ENCODE data around the gene TFIP11. TPM values are rescaled to one million over a fixed set of nuclear protein-coding genes. Genes with fewer than 3 reads are reported as not detected.

The TFIP11 gene
- total and polyA plus RNA-seq, 2 of the 8 experiments (the other 6 are each of a cell fraction or from before 2014, with no cell fraction given): 18.1 to 28.3 TPM

DNA sequence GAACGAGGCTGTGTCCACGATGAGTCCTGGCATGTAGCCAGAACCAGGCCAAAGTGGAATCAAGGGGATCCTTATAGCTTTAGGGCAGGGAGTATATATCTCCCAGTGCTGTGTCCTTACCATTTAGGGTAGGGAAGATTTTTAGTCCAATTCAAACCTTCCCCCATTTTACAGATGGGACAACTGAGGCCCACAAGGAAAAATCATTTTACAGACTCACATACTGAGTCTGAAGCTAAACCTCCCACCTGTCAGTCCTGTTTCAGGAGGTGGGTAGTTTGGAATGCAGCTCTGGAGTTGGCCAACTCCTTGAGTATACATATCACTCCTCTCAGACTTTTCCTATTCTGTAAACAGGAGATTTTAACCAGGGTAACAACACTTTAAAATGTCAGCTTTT lies 33.1 kb upstream of the TFIP11 start:
- POLR2A ChIA-PET (ENCODE audit: partially characterized antibody): interaction anchor here (0.7 to 2.0 kb wide), 5 partner anchors 11 to 31 kb away, joined by 3 to 7 read pairs (median 3); no protein-coding TSS in a partner anchor
- TF ChIP-seq NANOG (IDR thresholded peaks at IDR 0.05; ENCODE audit: insufficient read depth, low read depth, low read length, poor library complexity, severe bottlenecking) (no peak), RBBP5 (IDR thresholded peaks at IDR 0.05; ENCODE audit: borderline replicate concordance, low read depth, low read length) (no peak), MAFK (IDR thresholded peaks at IDR 0.05; ENCODE audit: low read depth, low read length) (no peak), TEAD4 (IDR thresholded peaks at IDR 0.05; ENCODE audit: low read depth, low read length) (no peak), YY1 (IDR thresholded peaks at IDR 0.05; ENCODE audit: low read depth, low read length) (no peak), NRF1 (IDR thresholded peaks at IDR 0.05; ENCODE audit: low read depth, low read length) (no peak), SUZ12 (IDR thresholded peaks at IDR 0.05; ENCODE audit: low read length) (no peak)
- TF ChIP-seq, protein P1, sequence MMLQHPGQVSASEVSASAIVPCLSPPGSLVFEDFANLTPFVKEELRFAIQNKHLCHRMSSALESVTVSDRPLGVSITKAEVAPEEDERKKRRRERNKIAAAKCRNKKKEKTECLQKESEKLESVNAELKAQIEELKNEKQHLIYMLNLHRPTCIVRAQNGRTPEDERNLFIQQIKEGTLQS (IDR thresholded peaks at IDR 0.05; ENCODE audit: insufficient read depth, low read depth, low read length): no peak

More for the DNA sequence above, 33.1 kb upstream of the TFIP11 start:
- Histone ChIP-seq H2AK5ac (ENCODE audit: low read depth, low read length) (no peak overlapping the region), H3K79me1 (ENCODE audit: low read depth, low read length) (peaks cover 16% of the 10 kb centered on the region), H3K9ac (replicated peaks in 1 of 4; ENCODE audit: extremely low read depth in 1 of 4, low read depth in 3 of 4, low read length in 3 of 4) (no peak overlapping the region), H4K5ac (ENCODE audit: insufficient read length, low read depth, low read length) (no peak overlapping the region), H3K4ac (replicated peaks; ENCODE audit: insufficient read length, low read depth, low read length) (no peak overlapping the region), H3K14ac (ENCODE audit: insufficient read length) (no peak overlapping the region), H2BK20ac (ENCODE audit: low read length) (no peak overlapping the region), H4K20me1 (replicated peaks in 1 of 2; ENCODE audit: control insufficient read depth in 1 of 2, insufficient read depth in 2 of 2, low read length in 2 of 2) (peaks cover 0 to 10% of the 10 kb centered on the region in 2 experiments), H4K91ac (replicated peaks; ENCODE audit: insufficient read length, low read length) (no peak overlapping the region), H3K23ac (ENCODE audit: insufficient read length) (no peak overlapping the region), H2BK120ac (replicated peaks; ENCODE audit: low read depth, low read length) (no peak overlapping the region), H3K4me3 (ENCODE audit: extremely low read depth in 1 of 4, insufficient read depth in 2 of 4, low read depth in 3 of 4, low read length in 4 of 4) (no peak overlapping the region), H3K36me3 (ENCODE audit: control insufficient read depth in 2 of 4, insufficient read depth in 4 of 4, low read length in 3 of 4) (peaks cover 3 to 22% (median 9%) of the 10 kb centered on the region in 4 experiments; a peak in 7 of 8 replicates), H3K23me2 (ENCODE audit: low read depth, low read length) (peaks cover 1% of the 10 kb centered on the region; the same call in 1 of the 2 replicates), H2BK5ac (ENCODE audit: low read depth, low read length) (no peak overlapping the region), H3K27me3 (replicated peaks in 1 of 4; ENCODE audit: control insufficient read depth in 3 of 4, extremely low read depth in 1 of 4, insufficient read depth in 3 of 4, low read length in 3 of 4) (no peaks in the 10 kb centered on the region), H3K79me2 (ENCODE audit: control insufficient read depth in 1 of 2, insufficient read depth in 2 of 2, low read length in 2 of 2) (peaks cover 0 to 67% of the 10 kb centered on the region in 2 experiments; a peak in 2 of 4 replicates), H2BK15ac (ENCODE audit: low read length) (no peak overlapping the region), H4K8ac (ENCODE audit: extremely low read depth, insufficient read depth, low read length) (no peak overlapping the region), H2BK12ac (ENCODE audit: low read depth, low read length) (no peak overlapping the region), H3K4me1 (replicated peaks in 1 of 4; ENCODE audit: control insufficient read depth in 3 of 4, insufficient read depth in 4 of 4, low read length in 3 of 4) (peaks cover 2 to 11% (median 6%) of the 10 kb centered on the region in 4 experiments; a peak in 6 of 7 replicates), H3K4me2 (ENCODE audit: insufficient read depth in 1 of 2, low read depth in 2 of 2, low read length in 2 of 2) (no peak overlapping the region), H3K18ac (ENCODE audit: extremely low read depth, low read length) (no peak overlapping the region), H3K27ac (ENCODE audit: low read depth, low read length) (no peak overlapping the region), H3K9me3 (ENCODE audit: insufficient read depth in 2 of 2, low read depth in 1 of 2, low read length in 1 of 2) (no peaks in the 10 kb centered on the region), H3K56ac (replicated peaks; ENCODE audit: insufficient read length, low read depth, low read length) (no peak overlapping the region), H2AFZ (ENCODE audit: low read length) (no peak overlapping the region)
- CTCF ChIA-PET (ENCODE audit: partially characterized antibody): interaction anchor here (1.2 to 2.1 kb wide), 2 partner anchors 10 to 120 kb away, joined by 4 to 5 read pairs; no protein-coding TSS in a partner anchor
- DNase-seq (ENCODE audit: low read depth in 1 of 2, low spot score in 2 of 2): no peak
- no peak for FAIRE-seq
- WGBS, 2 experiments (ENCODE audit: extremely low coverage in 1 of 2, insufficient coverage in 1 of 2, insufficient read length in 1 of 2, insufficient replicate concordance in 2 of 2, low coverage in 1 of 2, low lambda C conversion rate in 2 of 2, missing lambda C conversion rate in 1 of 2): 97% methylated on average over 2 of the region's 2 CpGs; no CpG with 5 or more reads in 1 of the 2 experiments
